ENCODE data around the gene TFAP2E. TPM values are rescaled to one million over a fixed set of nuclear protein-coding genes. Genes with fewer than 3 reads are reported as not detected.
A peak's percentile ranks its signal among the peaks of the same experiment; 100 is the strongest.

TFAP2E gene
- total and polyA plus RNA-seq, 8 donors: 0.37 to 44.3 (median 1.8) TPM; not detected in 3

DNA sequence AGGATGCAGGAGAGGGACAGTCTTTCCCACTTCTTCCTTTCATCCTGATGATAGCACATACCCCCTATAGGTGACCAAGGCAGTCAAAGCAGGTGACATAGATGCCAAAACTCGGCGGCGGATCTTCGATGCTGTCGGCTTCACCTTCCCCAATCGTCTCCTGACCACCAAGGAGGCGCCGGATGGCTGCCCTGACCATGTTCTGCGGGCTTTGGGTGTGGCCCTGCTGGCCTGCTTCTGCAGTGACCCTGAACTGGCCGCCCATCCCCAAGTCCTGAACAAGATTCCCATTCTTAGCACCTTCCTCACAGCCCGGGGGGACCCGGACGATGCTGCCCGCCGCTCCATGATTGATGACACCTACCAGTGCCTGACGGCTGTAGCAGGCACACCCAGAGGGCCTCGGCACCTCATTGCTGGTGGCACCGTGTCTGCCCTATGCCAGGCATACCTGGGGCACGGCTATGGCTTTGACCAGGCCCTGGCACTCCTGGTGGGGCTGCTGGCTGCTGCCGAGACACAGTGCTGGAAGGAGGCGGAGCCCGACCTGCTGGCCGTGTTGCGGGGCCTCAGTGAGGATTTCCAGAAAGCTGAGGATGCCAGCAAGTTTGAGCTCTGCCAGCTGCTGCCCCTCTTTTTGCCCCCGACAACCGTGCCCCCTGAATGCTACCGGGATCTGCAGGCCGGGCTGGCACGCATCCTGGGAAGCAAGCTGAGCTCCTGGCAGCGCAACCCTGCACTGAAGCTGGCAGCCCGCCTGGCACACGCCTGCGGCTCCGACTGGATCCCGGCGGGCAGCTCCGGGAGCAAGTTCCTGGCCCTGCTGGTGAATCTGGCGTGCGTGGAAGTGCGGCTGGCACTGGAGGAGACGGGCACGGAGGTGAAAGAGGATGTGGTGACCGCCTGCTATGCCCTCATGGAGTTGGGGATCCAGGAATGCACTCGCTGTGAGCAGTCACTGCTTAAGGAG, 12.6 kb upstream of the TFAP2E start:
- H3K27me3 ChIP-seq: no peaks in the 10 kb centered on the region
- peak in 1 of 3 donors; percentile 41 for TF ChIP-seq POLR2AphosphoS5 (IDR thresholded peaks at IDR 0.05)
- no peak for TF ChIP-seq POLR2A (IDR thresholded peaks at IDR 0.05)
- H3K9me3 ChIP-seq: no peaks in the 10 kb centered on the region
- intact Hi-C loops (cut with DNase I; ENCODE audit: low total_unique reads): loop anchor here (5.0 kb wide), 1 partner anchor 108 kb away; no protein-coding TSS in a partner anchor
- WGBS, 5 donors: 42 to 77% (median 47%) methylated on average over 26 to 44 of the region's 44 CpGs
- peak; percentile 81 to 86 for DNase-seq
- peak overlapping the region; percentile 1 to 97 (median 33) for H3K27ac ChIP-seq
- peaks cover 34 to 69% (median 54%) of the 10 kb centered on the region in 4 donors for H3K4me1 ChIP-seq
- peaks cover 0 to 43% (median 37%) of the 10 kb centered on the region in 4 donors for H3K36me3 ChIP-seq
- peak overlapping the region; percentile 5 to 20 (median 14) for H3K4me3 ChIP-seq

- peak overlapping the region in 3 of 5 donors; percentile 1 to 54 (median 40) for H3K27ac ChIP-seq
- no peak for DNase-seq
- intact Hi-C loops (cut with DNase I; ENCODE audit: low total_unique reads): loop anchor here (5.0 kb wide), 1 partner anchor 109 kb away; no protein-coding TSS in a partner anchor
- H3K4me3 ChIP-seq: peak overlapping the region; percentile 5 to 20 (median 14)
- WGBS, 5 donors: 73 to 83% (median 74%) methylated on average over 10 to 11 of the region's 11 CpGs
- peaks cover 25 to 60% (median 45%) of the 10 kb centered on the region in 4 donors for H3K4me1 ChIP-seq
- TF ChIP-seq CTCF (IDR thresholded peaks at IDR 0.05) (peak in 1 of 7 experiments; percentile 2), EP300 (IDR thresholded peaks at IDR 0.05) (no peak)
- H3K9me3 ChIP-seq: no peaks in the 10 kb centered on the region
- H3K36me3 ChIP-seq: peaks cover 4 to 51% (median 45%) of the 10 kb centered on the region in 4 donors
- no peaks in the 10 kb centered on the region for H3K27me3 ChIP-seq
Observed at GRCh38 chr1:35561297-35561971, 11.7 kb upstream of the TFAP2E start.

- H3K4me1 ChIP-seq: peaks cover 23 to 53% (median 42%) of the 10 kb centered on the region in 4 donors
- H3K27ac ChIP-seq: no peak overlapping the region
- H3K4me3 ChIP-seq: no peak overlapping the region
- no peaks in the 10 kb centered on the region for H3K27me3 ChIP-seq
- 82 to 95% (median 90%) methylated on average over 11 to 15 of the region's 15 CpGs for WGBS, 5 donors
- TF ChIP-seq POLR2A (IDR thresholded peaks at IDR 0.05) (no peak), CTCF (IDR thresholded peaks at IDR 0.05) (no peak), EP300 (IDR thresholded peaks at IDR 0.05) (no peak), POLR2AphosphoS5 (IDR thresholded peaks at IDR 0.05) (no peak)
- peaks cover 4 to 58% (median 51%) of the 10 kb centered on the region in 4 donors for H3K36me3 ChIP-seq
- DNase-seq: no peak
- intact Hi-C loops (cut with DNase I; ENCODE audit: low total_unique reads): loop anchor here (5.0 kb wide), 1 partner anchor 110 kb away; no protein-coding TSS in a partner anchor
- H3K9me3 ChIP-seq: no peaks in the 10 kb centered on the region
Observed at GRCh38 chr1:35561972-35562680, 11.0 kb upstream of the TFAP2E start.

DNA sequence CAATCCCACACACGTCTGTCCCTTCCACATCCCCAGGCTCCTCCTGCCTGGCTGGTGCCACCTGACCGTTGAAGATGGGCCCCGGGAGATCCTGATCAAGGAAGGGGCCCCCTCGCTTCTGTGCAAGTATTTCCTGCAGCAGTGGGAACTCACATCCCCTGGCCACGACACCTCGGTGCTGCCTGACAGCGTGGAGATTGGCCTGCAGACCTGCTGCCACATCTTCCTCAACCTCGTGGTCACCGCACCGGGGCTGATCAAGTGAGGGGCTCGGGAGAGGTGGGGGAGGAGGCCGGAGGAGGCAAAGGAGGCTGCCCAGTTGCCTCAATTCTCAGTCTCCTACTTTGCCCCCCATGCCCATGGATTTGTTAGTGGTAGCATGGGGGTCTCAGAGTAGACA, 9.9 kb upstream of the TFAP2E start:
- Histone ChIP-seq H3K27ac (no peak overlapping the region), H3K9me3 (no peaks in the 10 kb centered on the region), H3K36me3 (peaks cover 4 to 60% (median 52%) of the 10 kb centered on the region in 4 donors), H3K4me1 (peaks cover 22 to 48% (median 37%) of the 10 kb centered on the region in 4 donors), H3K4me3 (no peak overlapping the region), H3K27me3 (no peaks in the 10 kb centered on the region)
- intact Hi-C loops (cut with DNase I; ENCODE audit: low total_unique reads): loop anchor here (5.0 kb wide), 1 partner anchor 111 kb away; no protein-coding TSS in a partner anchor
- WGBS, 5 donors: 56 to 81% (median 77%) methylated on average over 12 of the region's 12 CpGs
- DNase-seq: no peak
- TF ChIP-seq EP300 (IDR thresholded peaks at IDR 0.05): no peak
- no peak for TF ChIP-seq POLR2A (IDR thresholded peaks at IDR 0.05)
- TF ChIP-seq CTCF (IDR thresholded peaks at IDR 0.05): no peak
- no peak for TF ChIP-seq POLR2AphosphoS5 (IDR thresholded peaks at IDR 0.05)

Data from stomach (tissue), 9 donors.